Suppressor macrophage treated with lipopolysaccharide for 4 hours (primary cell): ENCODE data around the gene DMPK.
A peak's percentile ranks its signal among the peaks of the same experiment; 100 is the strongest.

Experiments used
- DNase-seq: peaks from one replicate; pipeline ENCODE4 v3.0.0-alpha.2; 2020

DMPK gene

GRCh38 chr19:45782162-45782691 is at the start of gene DMPK:
TSS of gene DMPK (minus strand) at chr19:45782490. CDS start at chr19:45782352, 138 bp downstream.
- no peak for DNase-seq

GRCh38 chr19:45828945-45829344 is 46.7 kb upstream of the DMPK start:
- no peak for DNase-seq

GRCh38 chr19:45828523-45828922 is 46.2 kb upstream of the DMPK start:
- no peak for DNase-seq

GRCh38 chr19:45827459-45828093 is 45.3 kb upstream of the DMPK start:
- no peak for DNase-seq

GRCh38 chr19:45826934-45827333 is 44.6 kb upstream of the DMPK start:
- no peak for DNase-seq

GRCh38 chr19:45825917-45826893 is 43.9 kb upstream of the DMPK start:
- DNase-seq: no peak

- DNase-seq: no peak
These were observed 42.9 kb upstream of the DMPK start for GRCh38 chr19:45825263-45825605.

GRCh38 chr19:45824531-45825262 is 42.4 kb upstream of the DMPK start:
- no peak for DNase-seq

GRCh38 chr19:45824041-45824471 is 41.8 kb upstream of the DMPK start:
- DNase-seq: no peak

GRCh38 chr19:45823182-45823581 is 40.9 kb upstream of the DMPK start:
- DNase-seq: no peak

- DNase-seq: no peak
These were observed 40.4 kb upstream of the DMPK start for GRCh38 chr19:45822716-45823115.

- no peak for DNase-seq
These were observed 39.3 kb upstream of the DMPK start for GRCh38 chr19:45821570-45821969.

GRCh38 chr19:45821103-45821521 is 38.8 kb upstream of the DMPK start:
- DNase-seq: no peak

GRCh38 chr19:45820413-45821102 is 38.3 kb upstream of the DMPK start:
- no peak for DNase-seq

- no peak for DNase-seq
These were observed 37.5 kb upstream of the DMPK start for GRCh38 chr19:45819769-45820168.

GRCh38 chr19:45817725-45818301 is 35.5 kb upstream of the DMPK start:
- no peak for DNase-seq

- DNase-seq: peak; percentile 97
These were observed 34.9 kb upstream of the DMPK start for GRCh38 chr19:45817010-45817724.

- DNase-seq: no peak
These were observed 34.1 kb upstream of the DMPK start for GRCh38 chr19:45816236-45817009.

GRCh38 chr19:45815481-45816216 is 33.4 kb upstream of the DMPK start:
- DNase-seq: no peak
